ENCODE results near the gene OAF.
"Not testable (repeated sequence)": the region's sequence is repeated elsewhere in the genome, so short reads cannot be mapped to it uniquely, and the experiment has no call there.

The OAF gene

DNA sequence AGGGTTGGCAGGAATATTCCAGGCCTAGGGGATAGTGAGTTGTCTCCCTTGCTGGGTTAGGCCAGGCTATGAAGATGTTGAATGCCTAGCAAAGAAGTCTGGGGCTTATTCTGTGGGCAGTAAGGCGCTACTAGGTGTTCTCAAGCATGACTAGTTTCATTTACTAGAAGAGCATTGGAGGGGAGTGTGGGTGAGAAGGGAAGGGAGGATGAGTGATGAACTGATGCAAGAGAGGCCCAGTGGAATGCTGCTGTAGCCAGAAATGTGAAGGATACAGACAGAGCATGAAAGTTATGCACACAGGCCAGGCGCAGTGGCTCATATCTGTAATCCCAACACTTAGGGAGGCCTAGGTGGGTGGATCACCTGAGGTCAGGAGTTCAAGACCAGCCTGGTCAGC lies 62.6 kb downstream of the OAF start:
- peak; percentile 13 for DNase-seq (ENCODE audit: low spot score)

GRCh38 chr11:120273956-120274355 lies 63.1 kb downstream of the OAF start:
- DNase-seq (ENCODE audit: low spot score) = not testable (repeated sequence)

GRCh38 chr11:120279502-120279901 lies 68.7 kb downstream of the OAF start:
- DNase-seq (ENCODE audit: low spot score) = no peak
